Fibroblast of lung (primary cell): ENCODE data around the gene IL31RA. TPM values are rescaled to one million over a fixed set of nuclear protein-coding genes. Genes with fewer than 3 reads are reported as not detected.
"Not testable (repeated sequence)": the region's sequence is repeated elsewhere in the genome, so short reads cannot be mapped to it uniquely, and the experiment has no call there.

Experiments used
- DNase-seq, 2 donors: peaks; one replicate each; pipeline versions ENCODE4 v3.0.0 to v3.0.0-alpha.2; 2010; ENCODE audit warnings: low read depth in 2 of 2
- H2AFZ ChIP-seq: 2 replicates; pipeline ENCODE4 v1.5.1; 2012; ENCODE audit warnings: low read length, control low read depth, inconsistent platforms
- H3K27ac ChIP-seq: 2 replicates; pipeline ENCODE4 v1.5.1; 2011; ENCODE audit warnings: low read length, control low read depth; ENCODE audit not compliant: insufficient read depth
- H3K27me3 ChIP-seq: 2 replicates; pipeline ENCODE4 v1.5.1; 2011; ENCODE audit warnings: mild to moderate bottlenecking, low read length; ENCODE audit not compliant: control insufficient read depth, insufficient read depth
- H3K36me3 ChIP-seq: 2 replicates; pipeline ENCODE4 v1.5.1; 2011; ENCODE audit warnings: low read length; ENCODE audit not compliant: control insufficient read depth, insufficient read depth
- H3K4me1 ChIP-seq: 2 replicates; pipeline ENCODE4 v1.5.1; 2011; ENCODE audit warnings: low read length; ENCODE audit not compliant: control insufficient read depth, insufficient read depth; ENCODE audit errors: extremely low read depth
- H3K4me2 ChIP-seq: 2 replicates; pipeline ENCODE4 v1.5.1; 2011; ENCODE audit warnings: low read length, control low read depth; ENCODE audit not compliant: insufficient read depth; ENCODE audit errors: extremely low read depth
- H3K4me3 ChIP-seq, 4 experiments: fragments of 200-600 bp in 1 of 4; sonication (generic) in 1 of 4; replicated peaks in 1 of 4; 2 replicates each; pipeline ENCODE4 v1.5.1; 2011 to 2016; ENCODE audit warnings: low read length in 4 of 4, low read depth in 3 of 4, mild to moderate bottlenecking in 3 of 4, control low read depth in 2 of 4, inconsistent platforms in 1 of 4, mixed read lengths in 1 of 4; ENCODE audit not compliant: insufficient read depth in 1 of 4; ENCODE audit errors: control extremely low read depth in 1 of 4
- H3K79me2 ChIP-seq: 2 replicates; pipeline ENCODE4 v1.5.1; 2012; ENCODE audit warnings: mild to moderate bottlenecking, low read length, inconsistent platforms; ENCODE audit not compliant: control insufficient read depth, insufficient read depth
- H3K9ac ChIP-seq: 2 replicates; pipeline ENCODE4 v1.5.1; 2011; ENCODE audit warnings: mild to moderate bottlenecking, low read length, control low read depth; ENCODE audit not compliant: insufficient read depth
- H3K9me3 ChIP-seq: 2 replicates; pipeline ENCODE4 v1.5.1; 2012; ENCODE audit warnings: low read depth, low read length; ENCODE audit not compliant: control insufficient read depth, insufficient read depth
- H4K20me1 ChIP-seq: 2 replicates; pipeline ENCODE4 v1.5.1; 2011; ENCODE audit warnings: low read length; ENCODE audit not compliant: control insufficient read depth, insufficient read depth; ENCODE audit errors: extremely low read depth
- CTCF ChIP-seq, 2 donors: IDR thresholded peaks in 1 of 2; conservative IDR thresholded peaks in 1 of 2; 1 replicate in 1 of 2; 2 replicates in 1 of 2; pipeline ENCODE4 v1.5.1; 2011 to 2012; ENCODE audit warnings: low read length in 2 of 2, control low read depth in 1 of 2, inconsistent platforms in 1 of 2, low read depth in 1 of 2, mild to moderate bottlenecking in 1 of 2
- EZH2 ChIP-seq: IDR thresholded peaks from 2 replicates; pipeline ENCODE4 v1.5.1; 2012; ENCODE audit warnings: low read length, control low read depth, mild to moderate bottlenecking; ENCODE audit errors: missing control alignments
- polyA plus RNA-seq, 2 donors: library from polyadenylated mRNA; depleted of rRNA in 1 of 2; stranded (reverse) in 1 of 2; unstranded in 1 of 2; fragments of >200 nt; gene quantifications; 2 replicates each; pipeline ENCODE4 v1.2.1, GENCODE V29; 2011 to 2012; ENCODE audit warnings: missing spikeins in 1 of 2
- total RNA-seq: library from RNA; depleted of rRNA; stranded (reverse); fragments of >200 nt; gene quantifications from 2 replicates; pipeline ENCODE4 v1.2.1, GENCODE V29; 2014

IL31RA gene
- total and polyA plus RNA-seq, 2 donors (not counting 1 experiment from before 2014, with no cell fraction given): 0.28 to 2.6 TPM

GRCh38 chr5:55935371-55935770, 84.2 kb downstream of the IL31RA start:
- TF ChIP-seq CTCF (conservative IDR thresholded peaks at IDR 0.05 in 1 of 2, IDR thresholded peaks at IDR 0.05 in 1 of 2; ENCODE audit: low read depth in 1 of 2, low read length in 2 of 2) (no peak), EZH2 (no peak)

GRCh38 chr5:55936100-55936693, 85.0 kb downstream of the IL31RA start:
- Histone ChIP-seq H3K79me2 (no peaks in the 10 kb centered on the region), H3K27me3 (no peaks in the 10 kb centered on the region), H2AFZ (no peak overlapping the region), H3K4me3 (no peak overlapping the region), H3K36me3 (peaks cover 6% of the 10 kb centered on the region), H3K9me3 (no peaks in the 10 kb centered on the region), H4K20me1 (peaks cover 1% of the 10 kb centered on the region), H3K4me2 (no peak overlapping the region), H3K9ac (no peak overlapping the region), H3K27ac (no peak overlapping the region), H3K4me1 (peaks cover 2% of the 10 kb centered on the region)
- peak; percentile 81 to 91 for DNase-seq
- peak; percentile 90 to 92 for TF ChIP-seq CTCF (conservative IDR thresholded peaks at IDR 0.05 in 1 of 2, IDR thresholded peaks at IDR 0.05 in 1 of 2; ENCODE audit: low read depth in 1 of 2, low read length in 2 of 2)
- TF ChIP-seq EZH2: no peak

More at GRCh38 chr5:55935371-55935770, 84.2 kb downstream of the IL31RA start:
- Histone ChIP-seq H3K9ac (no peak overlapping the region), H3K36me3 (peaks cover 6% of the 10 kb centered on the region), H3K27ac (no peak overlapping the region), H4K20me1 (peaks cover 1% of the 10 kb centered on the region), H3K4me1 (peaks cover 2% of the 10 kb centered on the region), H3K4me2 (no peak overlapping the region), H3K79me2 (no peaks in the 10 kb centered on the region), H3K27me3 (no peaks in the 10 kb centered on the region), H2AFZ (no peak overlapping the region), H3K4me3 (no peak overlapping the region), H3K9me3 (no peaks in the 10 kb centered on the region)
- no peak for DNase-seq

GRCh38 chr5:55937598-55937997, 86.4 kb downstream of the IL31RA start:
- not testable (repeated sequence) for H4K20me1 ChIP-seq, H3K9ac ChIP-seq, H3K79me2 ChIP-seq, H3K4me2 ChIP-seq, H3K27ac ChIP-seq, H2AFZ ChIP-seq, H3K4me1 ChIP-seq, H3K27me3 ChIP-seq, H3K4me3 ChIP-seq, H3K9me3 ChIP-seq, DNase-seq
- H3K36me3 ChIP-seq: peaks cover 10% of the 10 kb centered on the region

DNA sequence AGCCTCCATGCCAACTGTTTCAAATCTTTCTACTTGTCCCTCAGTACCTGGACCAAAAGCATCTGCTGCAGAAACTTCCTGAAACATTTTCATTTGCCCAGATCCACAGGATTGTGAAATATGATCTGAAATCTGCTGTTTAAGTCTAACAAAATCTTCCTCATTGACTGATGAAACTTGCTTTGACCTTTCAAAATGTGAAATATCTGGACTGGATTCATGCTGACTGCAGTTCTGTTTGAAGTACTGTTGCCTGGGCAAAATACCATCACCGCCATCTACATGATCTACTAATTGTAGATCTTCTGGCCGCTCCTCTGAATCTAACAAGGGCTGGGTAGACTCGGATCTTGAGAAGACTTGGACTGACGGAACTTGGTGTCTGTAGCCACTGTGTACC, 90.0 kb downstream of the IL31RA start:
- not testable (repeated sequence) for H3K4me2 ChIP-seq, H3K9me3 ChIP-seq, H3K27me3 ChIP-seq, H3K4me1 ChIP-seq, H4K20me1 ChIP-seq, H3K4me3 ChIP-seq, H3K9ac ChIP-seq, H2AFZ ChIP-seq, H3K79me2 ChIP-seq, DNase-seq, H3K27ac ChIP-seq
- peaks cover 12% of the 10 kb centered on the region for H3K36me3 ChIP-seq
